Keratinocyte (primary cell): Measurements from ENCODE around the gene C1QL3. TPM values are rescaled to one million over a fixed set of nuclear protein-coding genes. Genes with fewer than 3 reads are reported as not detected.

Source experiments
- DNase-seq: peaks from one replicate; pipeline ENCODE4 v3.0.0-alpha.2; 2011; ENCODE audit warnings: low read depth, missing footprints, low spot score
- FAIRE-seq: peaks from 2 replicates; lab custom pipeline; 2011; peaks lifted over from hg19 to GRCh38; lab: Jason Lieb, UNC
- H2AFZ ChIP-seq: 2 replicates; pipeline ENCODE4 v1.6.0; 2012; ENCODE audit warnings: low read length, control low read depth, inconsistent platforms; ENCODE audit not compliant: control insufficient read depth
- H3K27ac ChIP-seq: 2 replicates; pipeline ENCODE4 v1.5.1; 2011; ENCODE audit warnings: low read length; ENCODE audit not compliant: control insufficient read depth, insufficient read depth
- H3K27me3 ChIP-seq: 3 replicates; pipeline ENCODE4 v1.6.0; 2011; ENCODE audit warnings: low read length; ENCODE audit not compliant: control insufficient read depth, insufficient read depth; ENCODE audit errors: extremely low read depth
- H3K36me3 ChIP-seq, 2 experiments: 2 replicates in 1 of 2; 3 replicates in 1 of 2; pipeline ENCODE4 v1.5.1; 2011; ENCODE audit warnings: low read length in 2 of 2, mild to moderate bottlenecking in 1 of 2; ENCODE audit not compliant: control insufficient read depth in 2 of 2, insufficient read depth in 2 of 2; ENCODE audit errors: extremely low read depth in 1 of 2
- H3K4me1 ChIP-seq: 3 replicates; pipeline ENCODE4 v1.5.1; 2011; ENCODE audit warnings: low read length; ENCODE audit not compliant: control insufficient read depth, insufficient read depth; ENCODE audit errors: extremely low read depth
- H3K4me2 ChIP-seq: 3 replicates; pipeline ENCODE4 v1.6.0; 2011; ENCODE audit warnings: low read depth, low read length; ENCODE audit not compliant: control insufficient read depth, insufficient read depth; ENCODE audit errors: extremely low read depth
- H3K4me3 ChIP-seq, 3 experiments: fragments of 200-600 bp in 1 of 3; sonication (generic) in 1 of 3; 2 replicates in 2 of 3; 3 replicates in 1 of 3; pipeline ENCODE4 v1.5.1; 2011 to 2016; ENCODE audit warnings: low read length in 3 of 3, mild to moderate bottlenecking in 3 of 3, control low read depth in 2 of 3, inconsistent platforms in 1 of 3, low read depth in 1 of 3, mixed read lengths in 1 of 3, mixed run types in 1 of 3, moderate library complexity in 1 of 3; ENCODE audit not compliant: control insufficient read depth in 2 of 3, insufficient read depth in 2 of 3; ENCODE audit errors: extremely low read depth in 1 of 3
- H3K79me2 ChIP-seq: 2 replicates; pipeline ENCODE4 v1.6.0; 2012; ENCODE audit warnings: low read length; ENCODE audit not compliant: control insufficient read depth, insufficient read depth
- H3K9ac ChIP-seq: 3 replicates; pipeline ENCODE4 v1.6.0; 2011; ENCODE audit warnings: low read length; ENCODE audit not compliant: control insufficient read depth, insufficient read depth; ENCODE audit errors: extremely low read depth
- H3K9me1 ChIP-seq: 3 replicates; pipeline ENCODE4 v1.6.0; 2011; ENCODE audit warnings: low read length; ENCODE audit not compliant: control insufficient read depth, insufficient read depth; ENCODE audit errors: extremely low read depth
- H3K9me3 ChIP-seq: 2 replicates; pipeline ENCODE4 v1.5.1; 2012; ENCODE audit warnings: low read depth, low read length; ENCODE audit not compliant: control insufficient read depth
- H4K20me1 ChIP-seq: 3 replicates; pipeline ENCODE4 v1.6.0; 2011; ENCODE audit warnings: low read length; ENCODE audit not compliant: control insufficient read depth, insufficient read depth; ENCODE audit errors: extremely low read depth
- EZH2 ChIP-seq: IDR thresholded peaks from one replicate; pipeline ENCODE4 v1.6.1; 2012; ENCODE audit warnings: inconsistent platforms, mild to moderate bottlenecking, low read length, moderate library complexity
- dilution Hi-C: fragments of 300-500 bp; cut with MboI; formaldehyde crosslinking; loops from one replicate; pipeline ENCODE4 v1.7.0; 2020; ENCODE audit warnings: low sequenced_read_pairs; ENCODE audit not compliant: extremely low pct_ligation_motif_present
- polyA plus RNA-seq, 5 experiments: library from polyadenylated mRNA; depleted of rRNA in 3 of 5; stranded (reverse) in 3 of 5; stranded (forward) in 1 of 5; unstranded in 1 of 5; fragments of >200 nt; gene quantifications; 1 replicate in 1 of 5; 2 replicates in 3 of 5; 3 replicates in 1 of 5; pipeline versions ENCODE4 v1.2.1 to v1.2.3, GENCODE V29; 2011 to 2012; ENCODE audit warnings: missing spikeins in 2 of 5, low read depth in 1 of 5, low replicate concordance in 1 of 5
- TF ChIP-seq, protein P1 (sequence below), 3 experiments: IDR thresholded peaks in 1 of 3; conservative IDR thresholded peaks in 1 of 3; optimal IDR thresholded peaks in 1 of 3; 2 replicates in 2 of 3; 3 replicates in 1 of 3; pipeline versions ENCODE3 to v1.5.1; 2011; ENCODE audit warnings: low read length in 3 of 3, mild to moderate bottlenecking in 3 of 3, moderate library complexity in 2 of 3, control low read depth in 1 of 3, inconsistent platforms in 1 of 3; ENCODE audit not compliant: insufficient read depth in 2 of 3; ENCODE audit errors: extremely low read depth in 1 of 3

The C1QL3 gene
- polyA plus RNA-seq, 1 donor (not counting 4 experiments of a cell fraction or from before 2014, with no cell fraction given): not detected

DNA sequence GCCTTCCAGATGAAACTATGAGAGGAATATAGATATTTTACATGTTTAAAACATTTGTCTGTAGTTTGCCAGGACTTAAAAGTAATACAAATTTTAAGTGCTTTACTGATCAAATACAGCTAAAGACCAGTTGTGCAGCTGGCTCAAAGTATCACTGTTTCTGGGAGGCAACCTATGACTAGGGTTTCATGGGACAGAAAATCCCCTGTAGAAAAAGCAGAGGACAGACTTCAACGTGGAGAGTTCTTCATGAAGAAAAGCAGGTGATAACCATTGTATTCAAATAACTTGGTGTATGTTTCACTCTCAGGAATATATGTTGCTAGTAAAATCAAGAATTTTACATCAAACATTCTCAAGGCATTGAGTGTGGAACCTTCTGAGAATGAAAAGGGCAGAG, 43.9 kb downstream of the C1QL3 start:
- Histone ChIP-seq H3K27ac (no peak overlapping the region), H3K27me3 (no peaks in the 10 kb centered on the region), H4K20me1 (no peaks in the 10 kb centered on the region), H3K9me1 (no peaks in the 10 kb centered on the region), H3K9me3 (no peaks in the 10 kb centered on the region), H3K4me2 (no peak overlapping the region), H3K9ac (no peak overlapping the region), H3K36me3 (no peaks in the 10 kb centered on the region), H3K79me2 (no peaks in the 10 kb centered on the region), H3K4me1 (no peaks in the 10 kb centered on the region), H2AFZ (no peak overlapping the region), H3K4me3 (no peak overlapping the region)
- FAIRE-seq: no peak
- dilution Hi-C loops: no loop called here
- DNase-seq: no peak
- TF ChIP-seq, protein P1, sequence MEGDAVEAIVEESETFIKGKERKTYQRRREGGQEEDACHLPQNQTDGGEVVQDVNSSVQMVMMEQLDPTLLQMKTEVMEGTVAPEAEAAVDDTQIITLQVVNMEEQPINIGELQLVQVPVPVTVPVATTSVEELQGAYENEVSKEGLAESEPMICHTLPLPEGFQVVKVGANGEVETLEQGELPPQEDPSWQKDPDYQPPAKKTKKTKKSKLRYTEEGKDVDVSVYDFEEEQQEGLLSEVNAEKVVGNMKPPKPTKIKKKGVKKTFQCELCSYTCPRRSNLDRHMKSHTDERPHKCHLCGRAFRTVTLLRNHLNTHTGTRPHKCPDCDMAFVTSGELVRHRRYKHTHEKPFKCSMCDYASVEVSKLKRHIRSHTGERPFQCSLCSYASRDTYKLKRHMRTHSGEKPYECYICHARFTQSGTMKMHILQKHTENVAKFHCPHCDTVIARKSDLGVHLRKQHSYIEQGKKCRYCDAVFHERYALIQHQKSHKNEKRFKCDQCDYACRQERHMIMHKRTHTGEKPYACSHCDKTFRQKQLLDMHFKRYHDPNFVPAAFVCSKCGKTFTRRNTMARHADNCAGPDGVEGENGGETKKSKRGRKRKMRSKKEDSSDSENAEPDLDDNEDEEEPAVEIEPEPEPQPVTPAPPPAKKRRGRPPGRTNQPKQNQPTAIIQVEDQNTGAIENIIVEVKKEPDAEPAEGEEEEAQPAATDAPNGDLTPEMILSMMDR (optimal IDR thresholded peaks at IDR 0.05 in 1 of 3, IDR thresholded peaks at IDR 0.05 in 1 of 3, conservative IDR thresholded peaks at IDR 0.05 in 1 of 3; ENCODE audit: extremely low read depth in 1 of 3, insufficient read depth in 2 of 3, low read length in 3 of 3): no peak
- no peak for TF ChIP-seq EZH2

DNA sequence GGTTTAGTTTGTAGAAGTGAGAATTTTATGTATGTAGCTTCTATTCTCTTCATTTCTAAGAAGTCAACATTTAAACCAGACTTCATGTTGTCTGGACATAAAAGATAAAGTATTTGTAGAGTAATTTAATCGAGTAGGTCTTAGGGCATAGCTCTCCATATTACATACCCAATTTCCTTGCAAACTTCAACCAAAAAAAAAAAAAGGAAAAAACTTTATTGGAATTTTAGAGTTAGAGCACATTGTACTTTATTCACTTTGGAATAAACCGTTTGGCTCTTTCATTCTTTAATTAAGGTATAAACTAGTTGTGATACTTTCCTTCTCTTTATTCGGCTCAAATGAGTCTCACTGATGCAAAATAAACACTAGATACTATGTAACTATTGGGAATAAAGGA, 48.9 kb downstream of the C1QL3 start:
- Histone ChIP-seq H3K27me3 (no peaks in the 10 kb centered on the region), H3K4me1 (no peaks in the 10 kb centered on the region), H4K20me1 (no peaks in the 10 kb centered on the region), H3K9me3 (no peaks in the 10 kb centered on the region), H3K9me1 (no peaks in the 10 kb centered on the region), H3K9ac (no peak overlapping the region), H3K79me2 (no peaks in the 10 kb centered on the region), H3K4me2 (no peak overlapping the region), H3K4me3 (no peak overlapping the region), H3K36me3 (no peaks in the 10 kb centered on the region), H2AFZ (no peak overlapping the region), H3K27ac (no peak overlapping the region)
- dilution Hi-C loops: no loop called here
- DNase-seq (no peak), FAIRE-seq (no peak)
- TF ChIP-seq EZH2: no peak
- TF ChIP-seq, protein P1 (optimal IDR thresholded peaks at IDR 0.05 in 1 of 3, IDR thresholded peaks at IDR 0.05 in 1 of 3, conservative IDR thresholded peaks at IDR 0.05 in 1 of 3; ENCODE audit: extremely low read depth in 1 of 3, insufficient read depth in 2 of 3, low read length in 3 of 3): no peak
